ENCODE measurements around the gene GGPS1. TPM values are rescaled to one million over a fixed set of nuclear protein-coding genes. Genes with fewer than 3 reads are reported as not detected.

Gene GGPS1
- total and polyA plus RNA-seq, 2 of the 8 experiments (the other 6 are each of a cell fraction or from before 2014, with no cell fraction given): 20.9 to 43.6 TPM

- FAIRE-seq: no peak
- 92% methylated on average over 6 of the region's 6 CpGs; no CpG with 5 or more reads in 1 of the 2 experiments for WGBS, 2 experiments (ENCODE audit: extremely low coverage in 1 of 2, insufficient coverage in 1 of 2, insufficient read length in 1 of 2, insufficient replicate concordance in 2 of 2, low coverage in 1 of 2, low lambda C conversion rate in 2 of 2, missing lambda C conversion rate in 1 of 2)
- POLR2A ChIA-PET (ENCODE audit: partially characterized antibody): interaction anchor here (1.7 kb wide), 1 partner anchor 8 kb away, joined by 5 read pairs; no protein-coding TSS in a partner anchor
These were observed 44.1 kb upstream of the GGPS1 start for GRCh38 chr1:235284231-235284769.

More at GRCh38 chr1:235284231-235284769, 44.1 kb upstream of the GGPS1 start:
- Histone ChIP-seq H2BK20ac (ENCODE audit: low read length) (no peak overlapping the region), H3K4me2 (ENCODE audit: insufficient read depth in 1 of 2, low read depth in 2 of 2, low read length in 2 of 2) (no peak overlapping the region), H3K56ac (replicated peaks; ENCODE audit: insufficient read length, low read depth, low read length) (no peak overlapping the region), H4K5ac (ENCODE audit: insufficient read length, low read depth, low read length) (no peak overlapping the region), H2AK5ac (ENCODE audit: low read depth, low read length) (no peak overlapping the region), H2BK12ac (ENCODE audit: low read depth, low read length) (no peak overlapping the region), H3K14ac (ENCODE audit: insufficient read length) (no peak overlapping the region), H3K36me3 (ENCODE audit: control insufficient read depth in 2 of 4, insufficient read depth in 4 of 4, low read length in 3 of 4) (no peaks in the 10 kb centered on the region), H3K79me2 (ENCODE audit: control insufficient read depth in 1 of 2, insufficient read depth in 2 of 2, low read length in 2 of 2) (peaks cover 7 to 98% of the 10 kb centered on the region in 2 experiments; a peak in 3 of 4 replicates), H2BK5ac (ENCODE audit: low read depth, low read length) (no peak overlapping the region), H2BK15ac (ENCODE audit: low read length) (no peak overlapping the region), H3K4me1 (replicated peaks in 1 of 4; ENCODE audit: control insufficient read depth in 3 of 4, insufficient read depth in 4 of 4, low read length in 3 of 4) (peaks cover 0 to 13% (median 8%) of the 10 kb centered on the region in 4 experiments; a peak in 6 of 7 replicates), H4K91ac (replicated peaks; ENCODE audit: insufficient read length, low read length) (no peak overlapping the region), H3K79me1 (ENCODE audit: low read depth, low read length) (peaks cover 11% of the 10 kb centered on the region), H4K8ac (ENCODE audit: extremely low read depth, insufficient read depth, low read length) (no peak overlapping the region), H3K23ac (ENCODE audit: insufficient read length) (no peak overlapping the region), H3K9ac (replicated peaks in 1 of 4; ENCODE audit: extremely low read depth in 1 of 4, low read depth in 3 of 4, low read length in 3 of 4) (no peak overlapping the region), H2AFZ (ENCODE audit: low read length) (no peak overlapping the region), H3K23me2 (ENCODE audit: low read depth, low read length) (no peaks in the 10 kb centered on the region), H3K18ac (ENCODE audit: extremely low read depth, low read length) (no peak overlapping the region), H4K20me1 (replicated peaks in 1 of 2; ENCODE audit: control insufficient read depth in 1 of 2, insufficient read depth in 2 of 2, low read length in 2 of 2) (peaks cover 14 to 27% of the 10 kb centered on the region in 2 experiments), H2BK120ac (replicated peaks; ENCODE audit: low read depth, low read length) (no peak overlapping the region), H3K27ac (ENCODE audit: low read depth, low read length) (no peak overlapping the region), H3K9me3 (ENCODE audit: insufficient read depth in 2 of 2, low read depth in 1 of 2, low read length in 1 of 2) (no peaks in the 10 kb centered on the region), H3K4me3 (ENCODE audit: extremely low read depth in 1 of 4, insufficient read depth in 2 of 4, low read depth in 3 of 4, low read length in 4 of 4) (no peak overlapping the region), H3K4ac (replicated peaks; ENCODE audit: insufficient read length, low read depth, low read length) (no peak overlapping the region), H3K27me3 (replicated peaks in 1 of 4; ENCODE audit: control insufficient read depth in 3 of 4, extremely low read depth in 1 of 4, insufficient read depth in 3 of 4, low read length in 3 of 4) (no peaks in the 10 kb centered on the region)
- CTCF ChIA-PET (ENCODE audit: partially characterized antibody): interaction anchor here (0.6 to 2.5 kb wide), 4 partner anchors 9 to 38 kb away, joined by 3 to 6 read pairs (median 3); no protein-coding TSS in a partner anchor
- TF ChIP-seq KDM5A (IDR thresholded peaks at IDR 0.05; ENCODE audit: low read length): no peak
- TF ChIP-seq RFX5 (IDR thresholded peaks at IDR 0.05; ENCODE audit: borderline replicate concordance, low read depth, low read length): no peak
- no peak for TF ChIP-seq TAF1 (IDR thresholded peaks at IDR 0.05; ENCODE audit: low read depth, low read length)
- DNase-seq (ENCODE audit: low read depth in 1 of 2, low spot score in 2 of 2): no peak

All from H1 (cell line).